Osteoblast (primary cell): ENCODE measurements around the gene PALLD. TPM values are rescaled to one million over a fixed set of nuclear protein-coding genes. Genes with fewer than 3 reads are reported as not detected.

Experiments used
- DNase-seq: peaks from one replicate; pipeline ENCODE4 v3.0.0; 2011; ENCODE audit warnings: low spot score, mixed read lengths; ENCODE audit not compliant: insufficient read length; ENCODE audit errors: missing footprints
- H2AFZ ChIP-seq: 2 replicates; pipeline ENCODE4 v1.6.0; 2011; ENCODE audit warnings: mild to moderate bottlenecking, low read length
- H3K27ac ChIP-seq: 2 replicates; pipeline ENCODE4 v1.5.1; 2011; ENCODE audit warnings: mild to moderate bottlenecking, low read depth, low read length, moderate library complexity
- H3K27me3 ChIP-seq: 2 replicates; pipeline ENCODE4 v1.6.0; 2012; ENCODE audit warnings: mild to moderate bottlenecking, control low read depth, inconsistent platforms, low read length, moderate library complexity; ENCODE audit not compliant: insufficient read depth
- H3K36me3 ChIP-seq: 2 replicates; pipeline ENCODE4 v1.5.1; 2011; ENCODE audit warnings: mild to moderate bottlenecking, low read length, control low read depth, moderate library complexity; ENCODE audit not compliant: insufficient read depth
- H3K4me1 ChIP-seq: 2 replicates; pipeline ENCODE4 v1.5.1; 2011; ENCODE audit warnings: mild to moderate bottlenecking, low read length, control low read depth, moderate library complexity; ENCODE audit not compliant: insufficient read depth
- H3K4me2 ChIP-seq: 2 replicates; pipeline ENCODE4 v1.6.0; 2011; ENCODE audit warnings: mild to moderate bottlenecking, low read length; ENCODE audit not compliant: insufficient read depth
- H3K4me3 ChIP-seq: fragments of 200-600 bp; sonication (generic); 3 replicates; pipeline ENCODE4 v1.5.1; 2012; ENCODE audit warnings: mild to moderate bottlenecking, low read length, inconsistent platforms; ENCODE audit not compliant: insufficient read depth
- H3K79me2 ChIP-seq: 2 replicates; pipeline ENCODE4 v1.6.0; 2012; ENCODE audit warnings: mild to moderate bottlenecking, low read length, control low read depth, inconsistent platforms; ENCODE audit not compliant: insufficient read depth
- H3K9me3 ChIP-seq: 2 replicates; pipeline ENCODE4 v1.5.1; 2011; ENCODE audit warnings: low read depth, low read length, control low read depth
- H4K20me1 ChIP-seq: 2 replicates; pipeline ENCODE4 v1.6.0; 2012; ENCODE audit warnings: mild to moderate bottlenecking, low read length, control low read depth; ENCODE audit not compliant: insufficient read depth
- CTCF ChIP-seq: IDR thresholded peaks from 2 replicates; pipeline ENCODE4 v1.5.1; 2011; ENCODE audit warnings: mild to moderate bottlenecking, low read depth, low read length, moderate library complexity; ENCODE audit errors: extremely low read depth
- total RNA-seq: library from RNA; depleted of rRNA; stranded (reverse); fragments of >200 nt; gene quantifications from 2 replicates; pipeline ENCODE4 v1.2.3, GENCODE V29; 2012

PALLD gene
- total RNA-seq, 1 donor: 244 TPM

DNA sequence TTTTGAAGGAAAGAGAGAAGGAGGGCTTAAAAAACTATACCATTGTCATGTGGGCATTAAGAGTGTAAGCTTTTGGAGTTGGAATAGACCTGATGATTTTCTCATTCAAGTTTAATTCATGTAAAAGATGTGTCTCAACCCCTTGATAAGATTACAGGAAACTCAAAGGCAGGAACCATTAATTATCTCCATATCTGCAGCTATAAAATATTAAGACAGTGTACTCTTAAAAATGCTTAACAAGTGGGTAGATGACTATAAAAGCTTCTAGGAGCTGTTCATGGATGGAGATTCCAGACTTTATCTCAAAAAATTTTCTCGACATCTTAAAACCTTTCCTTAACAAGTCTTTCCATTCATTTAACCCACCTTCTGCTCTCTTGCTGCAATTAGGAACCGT is 208.3 kb downstream of the PALLD start:
- Histone ChIP-seq H3K36me3 (peaks cover 30% of the 10 kb centered on the region), H3K27me3 (no peaks in the 10 kb centered on the region), H2AFZ (no peak overlapping the region), H4K20me1 (no peaks in the 10 kb centered on the region), H3K79me2 (no peaks in the 10 kb centered on the region), H3K27ac (no peak overlapping the region), H3K9me3 (no peaks in the 10 kb centered on the region), H3K4me3 (no peak overlapping the region), H3K4me1 (peaks cover 16% of the 10 kb centered on the region), H3K4me2 (no peak overlapping the region)
- no peak for TF ChIP-seq CTCF
- no peak for DNase-seq

- H3K4me2 ChIP-seq: peak overlapping the region; percentile 55
- no peaks in the 10 kb centered on the region for H3K27me3 ChIP-seq
- peak overlapping the region; percentile 35 for H3K27ac ChIP-seq
- H3K36me3 ChIP-seq: peaks cover 25% of the 10 kb centered on the region
- TF ChIP-seq CTCF: no peak
- H2AFZ ChIP-seq: peak overlapping the region; percentile 20
- H4K20me1 ChIP-seq: no peaks in the 10 kb centered on the region
- no peak overlapping the region for H3K4me3 ChIP-seq
- H3K4me1 ChIP-seq: peaks cover 36% of the 10 kb centered on the region
- no peaks in the 10 kb centered on the region for H3K9me3 ChIP-seq
- H3K79me2 ChIP-seq: no peaks in the 10 kb centered on the region
- DNase-seq: peak; percentile 77
Observed at GRCh38 chr4:168707205-168707604, 210.4 kb downstream of the PALLD start.

DNA sequence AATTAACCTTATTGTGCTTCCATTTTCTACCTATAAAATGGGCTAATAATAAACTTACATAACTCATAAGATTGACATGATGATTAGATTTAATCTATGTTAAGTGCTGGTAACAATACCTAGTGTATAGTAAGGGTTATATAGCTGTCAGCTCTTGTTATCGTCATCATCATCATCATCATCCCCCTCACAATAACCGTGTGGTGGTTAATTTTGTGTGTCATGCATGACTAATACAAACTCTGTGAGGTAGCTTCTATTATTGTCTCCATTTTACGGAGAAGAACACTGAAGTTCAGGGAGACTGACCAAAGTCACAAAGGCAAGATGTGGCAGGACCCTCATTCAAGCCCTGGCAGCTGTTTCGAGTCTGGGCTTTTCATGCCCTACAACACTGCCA is 211.3 kb downstream of the PALLD start:
- Histone ChIP-seq H3K27me3 (no peaks in the 10 kb centered on the region), H3K79me2 (peaks cover 1% of the 10 kb centered on the region), H3K4me3 (no peak overlapping the region), H3K27ac (no peak overlapping the region), H3K36me3 (peaks cover 28% of the 10 kb centered on the region), H4K20me1 (no peaks in the 10 kb centered on the region), H3K4me2 (no peak overlapping the region), H2AFZ (no peak overlapping the region), H3K4me1 (peaks cover 44% of the 10 kb centered on the region), H3K9me3 (no peaks in the 10 kb centered on the region)
- no peak for TF ChIP-seq CTCF
- DNase-seq: no peak

DNA sequence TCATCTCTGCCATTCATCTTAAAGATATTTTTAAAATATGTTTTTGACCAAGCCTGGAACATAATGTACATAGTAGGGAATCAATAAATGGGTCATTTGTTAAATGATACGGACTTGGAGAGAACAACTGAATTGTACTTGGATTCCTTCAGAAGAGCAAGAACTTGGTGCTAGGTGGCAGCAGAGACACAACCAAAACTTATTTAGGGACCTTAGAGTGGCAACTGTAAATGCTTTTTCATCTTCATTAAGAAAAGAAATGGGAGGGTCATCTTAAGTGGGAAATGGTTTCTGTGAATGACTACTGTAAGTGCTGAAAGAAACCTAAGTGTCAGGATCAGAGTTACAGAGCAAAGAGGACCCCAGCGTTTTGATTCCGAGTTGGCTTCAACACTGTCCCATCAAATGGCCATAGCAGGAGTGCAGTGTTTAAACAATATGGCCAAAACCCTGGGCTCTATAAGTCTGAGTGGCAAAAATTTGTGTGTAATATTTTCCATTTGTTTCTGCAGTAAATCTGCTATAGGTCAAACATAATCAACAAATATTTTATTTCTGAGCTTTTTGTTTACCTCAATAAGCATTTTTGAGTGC is 213.6 kb downstream of the PALLD start:
- peaks cover 3% of the 10 kb centered on the region for H3K79me2 ChIP-seq
- peak; percentile 65 for TF ChIP-seq CTCF
- H3K27me3 ChIP-seq: no peaks in the 10 kb centered on the region
- H3K36me3 ChIP-seq: peaks cover 43% of the 10 kb centered on the region
- H3K9me3 ChIP-seq: no peaks in the 10 kb centered on the region
- no peak overlapping the region for H3K4me3 ChIP-seq
- no peak overlapping the region for H2AFZ ChIP-seq
- peak overlapping the region; percentile 84 for H3K27ac ChIP-seq
- H3K4me1 ChIP-seq: peaks cover 44% of the 10 kb centered on the region
- no peak overlapping the region for H3K4me2 ChIP-seq
- H4K20me1 ChIP-seq: no peaks in the 10 kb centered on the region
- DNase-seq: peak; percentile 68
